Suprapubic skin (tissue), 3 donors: ENCODE data around the gene RHOV.

Source experiments
- CTCF ChIP-seq, 2 donors: fragments of 200-600 bp in 1 of 2; fragments of 450-650 bp in 1 of 2; sonication (generic) in 1 of 2; IDR thresholded peaks; one replicate each; pipeline ENCODE4 v1.5.1; 2016 to 2019; ENCODE audit warnings: antibody characterized with exemption in 2 of 2, mild to moderate bottlenecking in 1 of 2, moderate library complexity in 1 of 2
- POLR2A ChIP-seq, 2 donors: fragments of 450-650 bp; IDR thresholded peaks; one replicate each; pipeline ENCODE4 v1.6.1; 2017; ENCODE audit warnings: antibody characterized with exemption in 2 of 2, mild to moderate bottlenecking in 2 of 2, moderate library complexity in 2 of 2

- TF ChIP-seq POLR2A (IDR thresholded peaks at IDR 0.05) (no peak), CTCF (IDR thresholded peaks at IDR 0.05) (no peak)
Measured at GRCh38 chr15:40844696-40845030, 29.4 kb downstream of the RHOV start.
